ENCODE results near the gene TVP23C. TPM values are rescaled to one million over a fixed set of nuclear protein-coding genes. Genes with fewer than 3 reads are reported as not detected.
"Not testable (repeated sequence)": the region's sequence is repeated elsewhere in the genome, so short reads cannot be mapped to it uniquely, and the experiment has no call there.

Gene TVP23C
- total RNA-seq, 2 experiments from 2014 or later: 6.5 to 20.3 TPM

DNA sequence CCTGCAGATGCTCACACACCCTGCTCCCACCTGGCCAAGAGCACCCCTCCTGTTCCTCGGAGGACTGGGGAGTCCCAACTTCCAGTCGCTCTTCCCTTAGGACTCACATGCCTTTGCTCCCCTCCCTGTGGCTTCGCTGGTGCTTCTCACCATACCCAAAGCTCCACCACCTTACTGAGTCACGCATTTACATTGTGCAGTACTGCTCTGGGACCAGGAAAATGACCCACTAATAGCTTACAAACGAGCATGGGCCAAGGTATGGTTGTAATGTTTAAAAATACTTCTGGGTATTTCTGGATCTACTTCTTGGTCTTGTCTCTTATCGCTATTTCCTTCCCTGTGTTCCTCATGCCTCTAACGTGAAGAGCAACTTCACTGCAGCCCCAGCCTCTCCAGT, 54.8 kb downstream of the TVP23C start:
- Histone ChIP-seq H3K4me3 (ENCODE audit: low read depth, low read length, poor library complexity, severe bottlenecking) (no peak overlapping the region), H3K36me3 (ENCODE audit: insufficient read depth, low read length) (no peaks in the 10 kb centered on the region), H3K4me1 (ENCODE audit: insufficient read depth, low read length, poor library complexity, severe bottlenecking) (peaks cover under 1% of the 10 kb centered on the region), H2AFZ (ENCODE audit: low read length) (no peak overlapping the region), H3K9me3 (ENCODE audit: low read length) (no peaks in the 10 kb centered on the region), H3K27ac (ENCODE audit: low read depth, low read length, poor library complexity, severe bottlenecking) (no peak overlapping the region), H3K9me2 (ENCODE audit: insufficient read depth, low read length) (no peaks in the 10 kb centered on the region), H4K20me1 (ENCODE audit: insufficient read depth, low read length) (no peaks in the 10 kb centered on the region), H3K79me2 (ENCODE audit: insufficient read depth, low read depth, low read length) (no peaks in the 10 kb centered on the region), H3K4me2 (ENCODE audit: low read length) (no peak overlapping the region)
- TF ChIP-seq EZH2phosphoT487 (IDR thresholded peaks at IDR 0.05; ENCODE audit: borderline replicate concordance, low read depth, low read length): no peak
- TF ChIP-seq CTCF (conservative IDR thresholded peaks at IDR 0.05; ENCODE audit: low read length): no peak
- no TSS peak for BruUV-seq (replicated peaks)
- intact Hi-C loops (cut with micrococcal nuclease; ENCODE audit: unreplicated experiment): no loop called here
- POLR2A ChIA-PET: no interaction called here
- CTCF ChIA-PET (ENCODE audit: unreplicated experiment): no interaction called here
- no peak for DNase-seq (ENCODE audit: low spot score)

GRCh38 chr17:15507896-15508295, 55.4 kb downstream of the TVP23C start:
- Histone ChIP-seq H3K4me1 (ENCODE audit: insufficient read depth, low read length, poor library complexity, severe bottlenecking) (peaks cover 6% of the 10 kb centered on the region), H2AFZ (ENCODE audit: low read length) (no peak overlapping the region), H3K4me2 (ENCODE audit: low read length) (no peak overlapping the region), H3K79me2 (ENCODE audit: insufficient read depth, low read depth, low read length) (no peaks in the 10 kb centered on the region), H4K20me1 (ENCODE audit: insufficient read depth, low read length) (no peaks in the 10 kb centered on the region), H3K9me2 (ENCODE audit: insufficient read depth, low read length) (no peaks in the 10 kb centered on the region), H3K9me3 (ENCODE audit: low read length) (no peaks in the 10 kb centered on the region), H3K4me3 (ENCODE audit: low read depth, low read length, poor library complexity, severe bottlenecking) (no peak overlapping the region), H3K36me3 (ENCODE audit: insufficient read depth, low read length) (no peaks in the 10 kb centered on the region), H3K27ac (ENCODE audit: low read depth, low read length, poor library complexity, severe bottlenecking) (no peak overlapping the region)
- POLR2A ChIA-PET: no interaction called here
- CTCF ChIA-PET (ENCODE audit: unreplicated experiment): no interaction called here
- intact Hi-C loops (cut with micrococcal nuclease; ENCODE audit: unreplicated experiment): no loop called here
- TF ChIP-seq EZH2phosphoT487 (IDR thresholded peaks at IDR 0.05; ENCODE audit: borderline replicate concordance, low read depth, low read length) (no peak), CTCF (conservative IDR thresholded peaks at IDR 0.05; ENCODE audit: low read length) (no peak)
- no TSS peak for BruUV-seq (replicated peaks)
- DNase-seq (ENCODE audit: low spot score): no peak

- no peak overlapping the region for H3K27ac ChIP-seq (ENCODE audit: low read depth, low read length, poor library complexity, severe bottlenecking)
- no peaks in the 10 kb centered on the region for H3K9me2 ChIP-seq (ENCODE audit: insufficient read depth, low read length)
- ChIA-PET POLR2A (no interaction called here), CTCF (ENCODE audit: unreplicated experiment) (no interaction called here)
- no peaks in the 10 kb centered on the region for H4K20me1 ChIP-seq (ENCODE audit: insufficient read depth, low read length)
- H2AFZ ChIP-seq (ENCODE audit: low read length): no peak overlapping the region
- H3K4me1 ChIP-seq (ENCODE audit: insufficient read depth, low read length, poor library complexity, severe bottlenecking): peaks cover 10% of the 10 kb centered on the region
- intact Hi-C loops (cut with micrococcal nuclease; ENCODE audit: unreplicated experiment): no loop called here
- H3K4me3 ChIP-seq (ENCODE audit: low read depth, low read length, poor library complexity, severe bottlenecking): no peak overlapping the region
- H3K36me3 ChIP-seq (ENCODE audit: insufficient read depth, low read length): no peaks in the 10 kb centered on the region
- no peak overlapping the region for H3K4me2 ChIP-seq (ENCODE audit: low read length)
- H3K9me3 ChIP-seq (ENCODE audit: low read length): no peaks in the 10 kb centered on the region
- DNase-seq (ENCODE audit: low spot score): no peak
- no peaks in the 10 kb centered on the region for H3K79me2 ChIP-seq (ENCODE audit: insufficient read depth, low read depth, low read length)
- no TSS peak for BruUV-seq (replicated peaks)
- TF ChIP-seq CTCF (conservative IDR thresholded peaks at IDR 0.05; ENCODE audit: low read length): no peak
- no peak for TF ChIP-seq EZH2phosphoT487 (IDR thresholded peaks at IDR 0.05; ENCODE audit: borderline replicate concordance, low read depth, low read length)
These were observed 56.3 kb downstream of the TVP23C start for GRCh38 chr17:15507001-15507400.

DNA sequence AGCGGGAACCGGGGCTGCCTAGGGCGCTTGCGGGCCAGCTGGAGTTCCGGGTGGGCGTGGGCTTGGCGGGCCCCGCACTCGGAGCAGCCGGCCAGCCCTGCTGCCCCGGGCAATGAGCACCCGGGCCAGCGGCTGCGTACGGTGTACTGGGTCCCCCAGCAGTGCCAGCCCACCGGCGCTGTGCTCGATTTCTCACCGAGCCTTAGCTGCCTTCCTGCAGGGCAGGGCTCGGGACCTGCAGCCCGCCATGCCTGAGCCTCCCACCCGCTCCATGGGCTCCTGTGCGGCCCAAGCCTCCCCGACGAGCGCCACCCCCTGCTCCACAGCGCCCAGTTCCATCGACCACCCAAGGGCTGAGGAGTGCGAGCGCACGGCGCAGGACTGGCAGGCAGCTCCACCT, 57.6 kb downstream of the TVP23C start:
- H3K4me1 ChIP-seq (ENCODE audit: insufficient read depth, low read length, poor library complexity, severe bottlenecking): peaks cover 10% of the 10 kb centered on the region
- CTCF ChIA-PET (ENCODE audit: unreplicated experiment); H3K4me2 ChIP-seq (ENCODE audit: low read length); H2AFZ ChIP-seq (ENCODE audit: low read length); intact Hi-C loops (cut with micrococcal nuclease; ENCODE audit: unreplicated experiment); H3K79me2 ChIP-seq (ENCODE audit: insufficient read depth, low read depth, low read length); H3K9me2 ChIP-seq (ENCODE audit: insufficient read depth, low read length); H3K9me3 ChIP-seq (ENCODE audit: low read length); H4K20me1 ChIP-seq (ENCODE audit: insufficient read depth, low read length); BruUV-seq (replicated peaks); POLR2A ChIA-PET; H3K4me3 ChIP-seq (ENCODE audit: low read depth, low read length, poor library complexity, severe bottlenecking); H3K27ac ChIP-seq (ENCODE audit: low read depth, low read length, poor library complexity, severe bottlenecking); H3K36me3 ChIP-seq (ENCODE audit: insufficient read depth, low read length); DNase-seq (ENCODE audit: low spot score): not testable (repeated sequence)
